RWPE2 (cell line): ENCODE data around the gene SCOC.

Source experiments
- ATAC-seq: fragments of 200-7000 bp; cut with Tn5 transposase; 3 replicates; pipeline ENCODE4 v1.9.1; 2021; ENCODE audit warnings: low read depth
- DNase-seq: peaks from one replicate; pipeline ENCODE4 v3.0.0-alpha.2; 2020; ENCODE audit warnings: low spot score
- H3K27ac ChIP-seq: fragments of 450-650 bp; 2 replicates; pipeline ENCODE4 v1.5.1; 2017; ENCODE audit warnings: mild to moderate bottlenecking; ENCODE audit not compliant: poor library complexity, severe bottlenecking
- H3K27me3 ChIP-seq: fragments of 250-450 bp; sonication (Bioruptor Pico); 2 replicates; pipeline ENCODE4 v1.5.1; 2021; ENCODE audit warnings: mild to moderate bottlenecking, moderate library complexity; ENCODE audit not compliant: insufficient read depth, poor library complexity, severe bottlenecking
- H3K36me3 ChIP-seq: fragments of 250-450 bp; sonication (Bioruptor Pico); 2 replicates; pipeline ENCODE4 v1.5.1; 2020; ENCODE audit warnings: low read depth, mild to moderate bottlenecking, moderate library complexity
- H3K4me1 ChIP-seq: fragments of 250-450 bp; sonication (Bioruptor Pico); 2 replicates; pipeline ENCODE4 v1.5.1; 2021; ENCODE audit warnings: mild to moderate bottlenecking, moderate library complexity; ENCODE audit not compliant: insufficient read depth, poor library complexity, severe bottlenecking
- H3K4me3 ChIP-seq: fragments of 250-450 bp; sonication (Bioruptor Pico); 2 replicates; pipeline ENCODE4 v1.5.1; 2021; ENCODE audit warnings: mild to moderate bottlenecking, moderate library complexity; ENCODE audit not compliant: severe bottlenecking
- H3K9me3 ChIP-seq: fragments of 250-450 bp; sonication (Bioruptor Pico); 2 replicates; pipeline ENCODE4 v1.5.1; 2021; ENCODE audit warnings: mild to moderate bottlenecking, moderate library complexity; ENCODE audit not compliant: severe bottlenecking
- CTCF ChIP-seq: fragments of 450-650 bp; IDR thresholded peaks from one replicate; pipeline ENCODE4 v1.5.1; 2017; ENCODE audit warnings: mild to moderate bottlenecking, moderate library complexity; ENCODE audit not compliant: poor library complexity, severe bottlenecking

Gene SCOC

GRCh38 chr4:140332734-140333133 is 40.7 kb upstream of the SCOC start:
- Histone ChIP-seq H3K27ac (no peak overlapping the region), H3K9me3 (no peaks in the 10 kb centered on the region), H3K27me3 (no peaks in the 10 kb centered on the region), H3K4me3 (no peak overlapping the region), H3K4me1 (no peaks in the 10 kb centered on the region), H3K36me3 (no peaks in the 10 kb centered on the region)
- TF ChIP-seq CTCF, result no peak
- DNase-seq (no peak), ATAC-seq (no peak)

GRCh38 chr4:140333523-140333922 is 39.9 kb upstream of the SCOC start:
- no peak overlapping the region for H3K27ac ChIP-seq
- H3K4me3 ChIP-seq, result no peak overlapping the region
- no peak for TF ChIP-seq CTCF
- H3K4me1 ChIP-seq, result no peaks in the 10 kb centered on the region
- DNase-seq, result no peak
- no peaks in the 10 kb centered on the region for H3K36me3 ChIP-seq
- H3K9me3 ChIP-seq, result no peaks in the 10 kb centered on the region
- ATAC-seq, result no peak
- no peaks in the 10 kb centered on the region for H3K27me3 ChIP-seq

GRCh38 chr4:140335076-140335475 is 38.4 kb upstream of the SCOC start:
- Histone ChIP-seq H3K4me3 (no peak overlapping the region), H3K9me3 (no peaks in the 10 kb centered on the region), H3K27me3 (no peaks in the 10 kb centered on the region), H3K36me3 (no peaks in the 10 kb centered on the region), H3K27ac (no peak overlapping the region), H3K4me1 (no peaks in the 10 kb centered on the region)
- ATAC-seq, result no peak
- DNase-seq, result no peak
- TF ChIP-seq CTCF, result no peak

- ATAC-seq (no peak), DNase-seq (no peak)
- no peaks in the 10 kb centered on the region for H3K27me3 ChIP-seq
- H3K36me3 ChIP-seq, result no peaks in the 10 kb centered on the region
- no peak overlapping the region for H3K4me3 ChIP-seq
- H3K4me1 ChIP-seq, result no peaks in the 10 kb centered on the region
- no peak for TF ChIP-seq CTCF
- H3K27ac ChIP-seq, result no peak overlapping the region
- no peaks in the 10 kb centered on the region for H3K9me3 ChIP-seq
These were observed 36.7 kb upstream of the SCOC start for GRCh38 chr4:140336730-140337129.

- ATAC-seq, result no peak
- no peaks in the 10 kb centered on the region for H3K36me3 ChIP-seq
- no peak for TF ChIP-seq CTCF
- no peak overlapping the region for H3K4me3 ChIP-seq
- no peak for DNase-seq
- no peak overlapping the region for H3K27ac ChIP-seq
- H3K4me1 ChIP-seq, result peaks cover 11% of the 10 kb centered on the region
- H3K27me3 ChIP-seq, result no peaks in the 10 kb centered on the region
- no peaks in the 10 kb centered on the region for H3K9me3 ChIP-seq
These were observed 30.8 kb upstream of the SCOC start for GRCh38 chr4:140342620-140343019.
